NCI-H1092 treated with DMSO at 0.1 percent for 48 hours (cell line): ENCODE measurements around the gene ACTN3.
"Not testable (repeated sequence)": the region's sequence is repeated elsewhere in the genome, so short reads cannot be mapped to it uniquely, and the experiment has no call there.

Experiments
- DNase-seq: peaks from one replicate; lab custom pipeline; 2025; lab: John Stamatoyannopoulos, UW

ACTN3 gene

DNA sequence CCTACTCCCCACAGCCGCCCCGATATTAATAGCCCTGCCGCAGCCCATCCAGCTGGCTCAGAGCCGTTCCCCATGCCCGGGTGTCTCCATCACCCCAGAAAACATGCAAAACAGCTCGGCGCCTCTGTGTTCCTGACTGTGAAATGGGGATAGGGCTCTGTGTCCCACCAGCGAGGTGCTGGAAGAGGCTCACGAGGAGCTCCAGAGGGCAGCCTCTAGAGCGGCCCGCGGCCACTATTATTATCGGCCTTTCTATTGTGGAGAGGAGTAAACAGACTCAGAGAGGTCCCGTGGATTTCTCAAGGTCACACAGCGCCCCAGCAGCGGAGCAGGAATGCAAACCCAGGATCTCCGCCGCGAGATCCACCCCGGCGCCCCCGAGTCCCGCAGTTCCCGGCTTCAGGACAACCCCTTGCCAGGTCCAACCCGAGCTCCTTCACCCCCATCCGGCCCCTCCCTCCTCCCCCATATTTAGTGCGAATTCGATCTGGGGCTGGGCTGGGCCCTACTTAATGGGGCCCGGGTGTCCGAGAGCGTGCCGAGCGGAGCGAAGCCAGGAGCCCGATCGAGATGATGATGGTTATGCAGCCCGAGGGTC, at the start of gene ACTN3:
Gene ACTN3 (plus strand): TSS at position 536 of the 598 bp plus-strand sequence. CDS start 35 bp downstream, at position 571.
- no peak for DNase-seq

GRCh38 chr11:66497206-66497605, 49.5 kb upstream of the ACTN3 start:
- DNase-seq = no peak

GRCh38 chr11:66498506-66498905, 48.2 kb upstream of the ACTN3 start:
- no peak for DNase-seq

DNA sequence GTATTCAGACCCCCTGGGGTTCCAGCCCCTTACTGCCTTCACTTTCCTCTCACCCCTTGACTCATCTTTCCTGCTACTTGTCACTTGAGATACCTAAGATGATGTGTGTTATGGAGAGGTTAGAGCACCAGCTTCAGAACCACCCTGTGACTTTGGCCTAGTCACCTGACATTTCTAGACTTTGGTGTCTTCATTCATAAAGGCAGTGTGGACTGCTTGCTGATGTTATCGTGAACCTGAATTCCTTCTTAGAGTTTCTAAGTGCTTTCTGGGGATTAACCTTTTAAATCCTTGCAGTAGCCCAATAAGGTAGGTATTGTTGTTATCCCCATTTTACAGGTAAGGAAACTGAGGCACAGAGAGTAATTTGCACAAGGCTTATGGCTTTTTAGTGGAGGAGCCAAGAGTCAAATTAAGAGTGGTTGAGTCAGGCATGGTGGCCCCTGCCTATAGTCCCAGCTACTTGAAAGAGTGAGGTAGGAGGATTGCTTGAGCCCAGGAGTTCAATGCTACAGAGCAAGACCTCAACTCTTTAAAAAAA, 41.4 kb upstream of the ACTN3 start:
- no peak for DNase-seq

DNA sequence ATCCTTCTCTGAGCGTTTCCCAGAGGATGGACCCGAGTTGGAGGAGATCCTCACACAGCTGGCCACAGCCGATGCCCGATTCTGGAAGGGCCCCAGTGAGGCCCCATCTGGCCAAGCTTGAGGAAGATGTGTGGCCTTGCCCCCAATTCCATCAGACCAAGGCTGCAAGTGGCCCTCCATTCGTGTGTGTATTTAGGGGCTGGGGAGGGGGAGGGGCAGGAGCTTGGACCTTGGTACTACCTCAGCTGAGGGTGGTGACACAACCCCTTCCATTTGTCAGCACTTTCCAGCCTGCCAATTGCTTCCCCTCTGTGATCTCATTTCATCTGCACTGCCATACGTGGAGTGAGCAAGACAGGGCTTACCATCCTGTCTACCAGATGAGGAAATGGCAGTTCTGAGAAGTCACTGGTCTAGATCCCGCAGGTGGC, 37.6 kb upstream of the ACTN3 start:
- no peak for DNase-seq

DNA sequence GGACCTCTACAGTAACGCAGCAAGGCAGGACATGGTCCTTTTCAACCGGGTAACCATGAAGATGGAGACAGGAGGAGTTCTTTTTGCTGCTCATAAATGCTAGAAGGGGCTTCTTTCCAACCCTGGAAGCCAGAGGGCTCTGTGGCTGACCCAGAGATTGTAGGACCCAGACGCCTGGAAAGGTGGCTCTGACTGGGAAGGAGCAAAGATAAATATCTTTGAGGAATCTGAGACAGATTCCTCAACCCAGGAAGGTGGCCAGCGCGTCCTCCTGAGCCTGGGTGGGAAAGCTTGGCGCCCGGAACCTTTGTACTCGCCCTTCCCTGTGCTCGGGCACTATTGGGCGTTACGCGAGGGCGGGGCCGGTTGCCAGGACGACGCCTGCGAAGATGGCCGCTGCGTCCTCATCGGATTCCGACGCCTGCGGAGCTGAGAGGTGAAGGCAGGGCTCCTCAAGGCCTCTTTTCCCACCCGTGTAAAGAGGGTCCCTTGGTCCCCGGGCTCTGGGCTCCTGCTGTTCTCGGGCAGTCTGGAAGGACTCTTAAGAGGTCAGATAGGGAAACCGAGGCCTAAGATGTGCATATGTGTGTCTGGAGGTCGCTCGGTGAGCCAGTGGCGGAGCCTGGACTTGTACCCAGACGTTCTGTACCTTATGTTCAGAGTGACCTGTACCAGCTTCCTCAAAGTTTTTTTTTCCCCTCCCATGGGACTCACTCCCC, 36.3 kb upstream of the ACTN3 start, which contains the start of gene BBS1:
Gene BBS1 (plus strand): TSS at position 365 of the 719 bp plus-strand sequence. CDS start 25 bp downstream, at position 390.
- peak; percentile 81 for DNase-seq

GRCh38 chr11:66510990-66511339, 35.7 kb upstream of the ACTN3 start:
- DNase-seq = no peak

DNA sequence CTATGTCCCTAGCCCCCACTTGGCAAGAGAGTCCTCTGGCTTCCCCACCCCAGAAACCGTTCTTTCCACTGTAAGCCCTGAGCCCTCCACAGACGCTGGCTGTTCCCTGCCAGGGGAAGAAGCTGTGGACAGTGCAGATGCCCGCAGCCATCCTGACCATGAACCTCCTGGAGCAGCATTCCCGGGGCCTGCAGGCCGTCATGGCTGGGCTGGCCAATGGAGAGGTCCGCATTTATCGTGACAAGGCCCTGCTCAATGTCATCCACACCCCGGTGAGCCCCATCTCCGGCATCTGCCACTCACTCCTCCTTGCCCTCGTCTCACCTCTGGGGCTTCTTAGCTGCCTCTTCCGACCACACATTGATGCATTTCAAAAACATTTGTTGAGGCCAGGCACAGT, 23.1 kb upstream of the ACTN3 start:
- DNase-seq = no peak

- DNase-seq = no peak
Measured at GRCh38 chr11:66524304-66525040, 22.2 kb upstream of the ACTN3 start.

DNA sequence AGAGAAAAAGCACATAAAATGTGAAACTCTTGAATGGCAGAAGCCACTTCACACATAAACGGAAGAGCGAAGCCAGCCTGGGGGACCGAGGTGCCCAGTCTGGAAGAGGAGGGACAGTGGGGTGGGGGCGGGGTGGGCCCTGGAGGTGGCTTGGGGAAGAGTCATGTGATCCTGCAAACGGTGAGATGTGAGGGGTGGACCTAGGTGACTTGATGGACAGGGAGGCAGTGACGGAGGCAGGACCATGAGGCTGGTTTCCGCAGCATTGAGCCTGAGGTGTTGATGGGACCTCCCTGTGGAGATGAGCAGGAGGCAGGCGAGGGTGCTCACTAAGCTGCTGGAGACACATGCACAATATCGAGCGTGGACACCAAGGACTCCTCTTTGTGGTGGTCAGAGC, 17.6 kb upstream of the ACTN3 start:
- no peak for DNase-seq

DNA sequence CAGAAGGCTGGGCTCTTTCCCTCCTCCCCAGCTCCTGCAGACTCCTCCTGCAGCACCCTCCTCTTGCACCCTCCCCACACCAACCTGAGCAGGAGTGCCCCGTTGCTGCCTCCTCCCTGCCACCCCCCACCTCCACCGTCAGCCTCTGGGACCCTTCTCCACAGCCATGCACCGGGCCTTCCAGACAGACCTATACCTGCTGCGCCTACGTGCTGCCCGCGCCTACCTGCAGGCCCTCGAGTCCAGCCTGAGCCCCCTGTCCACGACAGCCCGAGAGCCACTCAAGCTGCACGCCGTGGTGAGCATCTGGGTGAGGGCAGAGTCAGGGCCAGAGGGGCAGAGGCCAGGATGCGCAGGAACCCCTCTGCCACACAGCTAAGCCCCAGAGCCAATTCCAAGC, 17.0 kb upstream of the ACTN3 start:
- no peak for DNase-seq

- no peak for DNase-seq
Measured at GRCh38 chr11:66530927-66531709, 15.6 kb upstream of the ACTN3 start.

GRCh38 chr11:66531841-66532240, 14.9 kb upstream of the ACTN3 start:
- DNase-seq = no peak

- DNase-seq = no peak
Measured at GRCh38 chr11:66532784-66533183, 13.9 kb upstream of the ACTN3 start.

DNA sequence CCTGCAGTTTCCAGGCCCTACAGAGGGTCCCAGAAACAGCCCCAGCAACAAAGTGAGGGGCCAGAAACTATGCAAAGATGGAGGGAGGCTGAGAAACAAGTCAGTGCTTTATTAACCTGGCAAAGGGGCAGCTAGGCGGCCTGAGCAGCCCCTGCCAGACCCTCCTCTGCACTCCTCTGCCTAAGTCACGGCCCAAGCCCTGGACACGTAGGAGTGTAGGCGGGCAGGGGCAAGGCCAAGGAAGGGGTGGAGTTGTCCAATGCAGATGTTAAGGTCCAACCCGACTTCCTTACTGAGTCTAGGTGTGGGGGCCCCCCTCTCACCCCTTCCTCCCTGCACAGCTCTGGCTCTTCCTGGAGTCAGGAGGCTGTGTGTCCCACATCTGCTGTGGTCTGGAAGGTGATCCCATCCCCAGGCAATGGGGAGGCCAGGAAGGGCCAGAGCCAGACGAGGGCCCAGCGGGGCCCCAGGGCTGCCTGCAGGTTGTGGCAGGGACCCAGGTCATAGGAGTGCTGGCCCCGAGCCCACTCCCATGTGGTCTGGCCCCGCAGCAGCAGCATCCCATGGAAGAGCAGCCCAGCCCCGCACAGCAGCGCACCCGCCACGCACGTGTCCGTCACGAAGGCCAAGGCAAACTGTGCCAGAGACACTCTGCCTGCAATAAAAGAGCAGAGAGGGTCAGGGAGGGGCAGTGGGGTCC, 7.4 kb upstream of the ACTN3 start:
- DNase-seq = no peak

- no peak for DNase-seq
Measured at GRCh38 chr11:66539870-66540213, 6.9 kb upstream of the ACTN3 start.

DNA sequence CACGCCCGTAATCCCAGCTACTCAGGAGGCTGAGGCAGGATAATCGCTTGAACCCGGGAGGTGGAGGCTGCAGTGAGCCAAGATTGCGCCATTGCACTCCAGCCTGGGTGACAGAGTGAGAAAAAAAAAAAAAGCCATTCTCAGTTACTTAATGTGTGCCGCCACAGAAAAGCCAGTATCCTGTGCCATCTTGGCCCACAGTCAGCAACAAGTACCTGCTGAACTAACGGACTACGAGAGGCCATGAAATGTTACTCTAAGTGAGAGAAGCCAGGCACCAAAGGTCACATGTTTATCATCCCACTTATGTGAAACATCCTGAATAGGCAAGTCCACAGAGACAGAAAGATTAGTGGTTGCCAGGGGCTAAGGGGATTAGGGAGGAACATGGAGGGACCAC, 6.1 kb upstream of the ACTN3 start:
- DNase-seq = not testable (repeated sequence)

- DNase-seq = no peak
Measured at GRCh38 chr11:66541892-66542291, 4.8 kb upstream of the ACTN3 start.

- DNase-seq = no peak
Measured at GRCh38 chr11:66542362-66542761, 4.3 kb upstream of the ACTN3 start.

- no peak for DNase-seq
Measured at GRCh38 chr11:66543263-66544107, 3.2 kb upstream of the ACTN3 start.

GRCh38 chr11:66544952-66545351, 1.8 kb upstream of the ACTN3 start:
- DNase-seq = not testable (repeated sequence)
